Skeletal muscle tissue (tissue), 4 donors: ENCODE measurements around the gene ADAM17. TPM values are rescaled to one million over a fixed set of nuclear protein-coding genes. Genes with fewer than 3 reads are reported as not detected.
"Not testable (repeated sequence)": the region's sequence is repeated elsewhere in the genome, so short reads cannot be mapped to it uniquely, and the experiment has no call there.

ENCODE experiments used
- H3K27ac ChIP-seq: one replicate; pipeline ENCODE4 v1.7.0; 2013; ENCODE audit warnings: mild to moderate bottlenecking, low read depth, low read length, inconsistent platforms
- H3K27me3 ChIP-seq, 3 donors: one replicate each; pipeline ENCODE4 v1.7.0; 2013; ENCODE audit warnings: low read length in 3 of 3; ENCODE audit not compliant: control insufficient read depth in 3 of 3, insufficient read depth in 3 of 3
- H3K36me3 ChIP-seq, 3 donors: one replicate each; pipeline ENCODE4 v1.7.0; 2013; ENCODE audit warnings: low read length in 3 of 3; ENCODE audit not compliant: control insufficient read depth in 3 of 3, insufficient read depth in 3 of 3
- H3K4me1 ChIP-seq, 3 donors: one replicate each; pipeline ENCODE4 v1.7.0; 2013; ENCODE audit warnings: low read length in 3 of 3, mild to moderate bottlenecking in 3 of 3; ENCODE audit not compliant: control insufficient read depth in 3 of 3, insufficient read depth in 3 of 3
- H3K4me3 ChIP-seq, 3 donors: one replicate each; pipeline ENCODE4 v1.7.0; 2013; ENCODE audit warnings: low read length in 3 of 3
- H3K9ac ChIP-seq, 3 donors: one replicate each; pipeline ENCODE4 v1.7.0; 2013; ENCODE audit warnings: low read length in 3 of 3, mild to moderate bottlenecking in 3 of 3, moderate library complexity in 2 of 3, low read depth in 1 of 3
- H3K9me3 ChIP-seq, 3 donors: one replicate each; pipeline ENCODE4 v1.7.0; 2013; ENCODE audit warnings: low read length in 3 of 3; ENCODE audit not compliant: control insufficient read depth in 3 of 3
- total RNA-seq: library from RNA; depleted of rRNA; stranded (reverse); fragments of >200 nt; gene quantifications from one replicate; pipeline ENCODE4 v1.2.3, GENCODE V29; 2014
- donor health status: Osteomylitis.

The ADAM17 gene
- total RNA-seq, 1 donor from 2014 or later: 20.4 TPM

GRCh38 chr2:9570182-9571060, 14.8 kb upstream of the ADAM17 start:
- Histone ChIP-seq H3K36me3 (peaks cover 0 to 3% (median 2%) of the 10 kb centered on the region in 3 donors), H3K4me3 (no peak overlapping the region)

GRCh38 chr2:9565436-9566153, 10.0 kb upstream of the ADAM17 start:
- peak overlapping the region; percentile 48 to 77 (median 61) for H3K9ac ChIP-seq
- no peaks in the 10 kb centered on the region for H3K27me3 ChIP-seq
- H3K9me3 ChIP-seq: no peaks in the 10 kb centered on the region
- peak overlapping the region; percentile 93 for H3K27ac ChIP-seq
- peak overlapping the region; percentile 30 to 65 (median 50) for H3K4me3 ChIP-seq
- peaks cover 3 to 10% (median 7%) of the 10 kb centered on the region in 3 donors for H3K4me1 ChIP-seq
- H3K36me3 ChIP-seq: peaks cover 0 to 3% (median 2%) of the 10 kb centered on the region in 3 donors

More at GRCh38 chr2:9570182-9571060, 14.8 kb upstream of the ADAM17 start:
- no peak overlapping the region for H3K27ac ChIP-seq
- H3K4me1 ChIP-seq: peaks cover 0 to 7% (median 4%) of the 10 kb centered on the region in 3 donors
- no peak overlapping the region for H3K9ac ChIP-seq
- no peaks in the 10 kb centered on the region for H3K27me3 ChIP-seq
- H3K9me3 ChIP-seq: no peaks in the 10 kb centered on the region

- H3K27ac ChIP-seq: no peak overlapping the region
Measured at GRCh38 chr2:9560628-9561027, 5.0 kb upstream of the ADAM17 start.

GRCh38 chr2:9558948-9559381, 3.3 kb upstream of the ADAM17 start:
- H3K9ac ChIP-seq: no peak overlapping the region
- no peak overlapping the region for H3K27ac ChIP-seq
- H3K4me3 ChIP-seq: no peak overlapping the region
- no peaks in the 10 kb centered on the region for H3K9me3 ChIP-seq
- peaks cover 7 to 14% (median 10%) of the 10 kb centered on the region in 3 donors for H3K4me1 ChIP-seq
- H3K27me3 ChIP-seq: no peaks in the 10 kb centered on the region
- H3K36me3 ChIP-seq: no peaks in the 10 kb centered on the region

More at GRCh38 chr2:9560628-9561027, 5.0 kb upstream of the ADAM17 start:
- no peak overlapping the region for H3K9ac ChIP-seq
- H3K36me3 ChIP-seq: no peaks in the 10 kb centered on the region
- no peak overlapping the region for H3K4me3 ChIP-seq
- peaks cover 4 to 9% (median 6%) of the 10 kb centered on the region in 3 donors for H3K4me1 ChIP-seq
- no peaks in the 10 kb centered on the region for H3K9me3 ChIP-seq
- no peaks in the 10 kb centered on the region for H3K27me3 ChIP-seq

GRCh38 chr2:9556121-9556743, 602 bp upstream of the ADAM17 start:
- H3K9me3 ChIP-seq: no peaks in the 10 kb centered on the region
- no peaks in the 10 kb centered on the region for H3K36me3 ChIP-seq
- peak overlapping the region; percentile 93 to 100 (median 96) for H3K9ac ChIP-seq
- H3K4me1 ChIP-seq: peaks cover 14 to 21% (median 21%) of the 10 kb centered on the region in 3 donors
- peak overlapping the region; percentile 74 to 90 (median 81) for H3K4me3 ChIP-seq
- H3K27ac ChIP-seq: peak overlapping the region; percentile 98
- no peaks in the 10 kb centered on the region for H3K27me3 ChIP-seq

- Histone ChIP-seq H3K27me3 (no peaks in the 10 kb centered on the region), H3K4me1 (peaks cover 14 to 22% (median 21%) of the 10 kb centered on the region in 3 donors), H3K9me3 (no peaks in the 10 kb centered on the region)
Measured at GRCh38 chr2:9554921-9555296, 721 bp downstream of the ADAM17 start.

GRCh38 chr2:9552219-9553178, 3.1 kb downstream of the ADAM17 start:
- Histone ChIP-seq H3K9ac (peak overlapping the region in 2 of 3 donors; percentile 12 to 45), H3K36me3 (no peaks in the 10 kb centered on the region), H3K27me3 (no peaks in the 10 kb centered on the region), H3K4me3 (no peak overlapping the region), H3K27ac (peak overlapping the region; percentile 62), H3K9me3 (no peaks in the 10 kb centered on the region), H3K4me1 (peaks cover 15 to 24% (median 18%) of the 10 kb centered on the region in 3 donors)

More at GRCh38 chr2:9554921-9555296, 721 bp downstream of the ADAM17 start:
- H3K27ac ChIP-seq: peak overlapping the region; percentile 98
- H3K9ac ChIP-seq: peak overlapping the region; percentile 96 to 100 (median 98)
- no peaks in the 10 kb centered on the region for H3K36me3 ChIP-seq
- peak overlapping the region; percentile 88 to 94 (median 93) for H3K4me3 ChIP-seq

GRCh38 chr2:9550859-9551391, 4.7 kb downstream of the ADAM17 start:
- H3K27me3 ChIP-seq, H3K36me3 ChIP-seq, H3K27ac ChIP-seq, H3K9ac ChIP-seq, H3K9me3 ChIP-seq, H3K4me3 ChIP-seq: not testable (repeated sequence)
- H3K4me1 ChIP-seq: peaks cover 18 to 30% (median 19%) of the 10 kb centered on the region in 3 donors

GRCh38 chr2:9549420-9549819, 6.2 kb downstream of the ADAM17 start:
- Histone ChIP-seq H3K27ac (no peak overlapping the region), H3K9me3 (no peaks in the 10 kb centered on the region)

More at GRCh38 chr2:9549420-9549819, 6.2 kb downstream of the ADAM17 start:
- Histone ChIP-seq H3K4me1 (peaks cover 11 to 29% (median 18%) of the 10 kb centered on the region in 3 donors), H3K36me3 (no peaks in the 10 kb centered on the region), H3K27me3 (no peaks in the 10 kb centered on the region), H3K9ac (no peak overlapping the region), H3K4me3 (no peak overlapping the region)
